Right lobe of liver (tissue), 6 donors: ENCODE results near the gene POT1. TPM values are rescaled to one million over a fixed set of nuclear protein-coding genes. Genes with fewer than 3 reads are reported as not detected.

Source experiments
- ATAC-seq, 4 donors: fragments of 200-7000 bp; cut with Tn5 transposase; one replicate each; pipeline ENCODE4 v1.9.1; 2020; ENCODE audit warnings: mild to moderate bottlenecking in 4 of 4, moderate library complexity in 4 of 4
- DNase-seq, 3 donors: peaks; one replicate each; pipeline ENCODE4 v3.0.0-alpha.2; 2020
- H3K27ac ChIP-seq, 3 donors: fragments of 200-600 bp; one replicate each; pipeline ENCODE4 v1.8.0; 2022
- H3K27me3 ChIP-seq, 2 donors: fragments of 200-600 bp; one replicate each; pipeline ENCODE4 v1.8.0; 2022
- H3K36me3 ChIP-seq, 4 donors: fragments of 200-600 bp; sonication (generic) in 1 of 4; one replicate each; pipeline versions ENCODE4 v1.5.1 to v1.8.0; 2017 to 2022; ENCODE audit warnings: control low read depth in 1 of 4
- H3K4me1 ChIP-seq, 4 donors: fragments of 200-600 bp; sonication (generic) in 1 of 4; one replicate each; pipeline versions ENCODE4 v1.5.1 to v1.8.0; 2017 to 2022; ENCODE audit warnings: control low read depth in 1 of 4
- H3K4me3 ChIP-seq, 3 donors: fragments of 200-600 bp; one replicate each; pipeline ENCODE4 v1.8.0; 2022
- H3K9me3 ChIP-seq, 4 donors: fragments of 200-600 bp; sonication (generic) in 1 of 4; one replicate each; pipeline versions ENCODE4 v1.5.1 to v1.8.0; 2017 to 2022; ENCODE audit warnings: control low read depth in 1 of 4
- CTCF ChIP-seq, 4 donors: fragments of 200-600 bp in 3 of 4; fragments of 450-650 bp in 1 of 4; IDR thresholded peaks; one replicate each; pipeline versions ENCODE4 v1.5.1 to v1.8.0; 2016 to 2022; ENCODE audit warnings: antibody characterized with exemption in 4 of 4, mild to moderate bottlenecking in 2 of 4
- POLR2A ChIP-seq: fragments of 450-650 bp; IDR thresholded peaks from one replicate; pipeline ENCODE4 v1.6.1; 2017; ENCODE audit warnings: antibody characterized with exemption, mild to moderate bottlenecking
- WGBS: methylation state at CpG from one replicate; pipeline ENCODE4 v1.1.6; 2018; ENCODE audit warnings: low coverage, low lambda C conversion rate; ENCODE audit not compliant: insufficient coverage; ENCODE audit errors: missing lambda C conversion rate; 5-methylcytosine and 5-hydroxymethylcytosine counted together
- intact Hi-C, 2 donors: fragments of 100-400 bp; cut with DNase I; formaldehyde crosslinking; loops; one replicate each; pipeline versions ENCODE4 v1.11.2 to v1.14.1; 2022
- total RNA-seq, 6 experiments: library from RNA; depleted of rRNA in 2 of 6; stranded (reverse); fragments of >200 nt in 2 of 6; fragmentation: NEBNext Ultra II Directional in 3 of 6; extraction: Animal tissue kit (Norgen Biotek cat#: 25700) in 3 of 6; gene quantifications; one replicate each; pipeline versions ENCODE4 v1.1.0 to v1.2.4, GENCODE V29; 2016 to 2023
- donor health status: DM: no; HTN: yes; CAD: no.
- donor health status: DM: no; HTN: no; CAD: no.
- donor health status: DM: no; HTN: no; CAD: no.
- donor health status: DM: no; HTN: yes; CAD: no.
- donor health status: DM: no; HTN: yes; CAD: no.

The POT1 gene
- total RNA-seq, 6 experiments from 2014 or later: 7.8 to 12.4 (median 10.0) TPM

- intact Hi-C loops: no loop called here
- Histone ChIP-seq H3K27ac (no peak overlapping the region), H3K4me3 (no peak overlapping the region), H3K9me3 (no peaks in the 10 kb centered on the region), H3K4me1 (no peaks in the 10 kb centered on the region), H3K36me3 (no peaks in the 10 kb centered on the region), H3K27me3 (no peaks in the 10 kb centered on the region)
- ATAC-seq (no peak), DNase-seq (no peak)
- WGBS: 89% methylated on average over 1 of the region's 1 CpG
- TF ChIP-seq POLR2A (no peak), CTCF (IDR thresholded peaks at IDR 0.05) (no peak)
Observed at GRCh38 chr7:124909808-124910207, 19.8 kb downstream of the POT1 start.

- no peaks in the 10 kb centered on the region for H3K27me3 ChIP-seq
- H3K36me3 ChIP-seq: no peaks in the 10 kb centered on the region
- no peaks in the 10 kb centered on the region for H3K4me1 ChIP-seq
- intact Hi-C loops: no loop called here
- H3K9me3 ChIP-seq: no peaks in the 10 kb centered on the region
- DNase-seq: no peak
- TF ChIP-seq CTCF (IDR thresholded peaks at IDR 0.05) (no peak), POLR2A (no peak)
- no peak overlapping the region for H3K4me3 ChIP-seq
- no peak for ATAC-seq
- H3K27ac ChIP-seq: no peak overlapping the region
Observed at GRCh38 chr7:124908259-124908658, 21.4 kb downstream of the POT1 start.

- Histone ChIP-seq H3K27me3 (no peaks in the 10 kb centered on the region), H3K4me3 (no peak overlapping the region), H3K36me3 (no peaks in the 10 kb centered on the region), H3K9me3 (no peaks in the 10 kb centered on the region), H3K4me1 (no peaks in the 10 kb centered on the region), H3K27ac (no peak overlapping the region)
- 63% methylated on average over 1 of the region's 1 CpG for WGBS
- intact Hi-C loops: no loop called here
- DNase-seq: no peak
- no peak for TF ChIP-seq POLR2A
- no peak for TF ChIP-seq CTCF (IDR thresholded peaks at IDR 0.05)
- no peak for ATAC-seq
Observed at GRCh38 chr7:124907490-124907889, 22.1 kb downstream of the POT1 start.

- DNase-seq: no peak
- Histone ChIP-seq H3K27ac (no peak overlapping the region), H3K27me3 (no peaks in the 10 kb centered on the region), H3K36me3 (no peaks in the 10 kb centered on the region), H3K4me1 (no peaks in the 10 kb centered on the region), H3K9me3 (no peaks in the 10 kb centered on the region), H3K4me3 (no peak overlapping the region)
- no peak for TF ChIP-seq CTCF (IDR thresholded peaks at IDR 0.05)
- TF ChIP-seq POLR2A: no peak
- intact Hi-C loops: no loop called here
- WGBS: 89% methylated on average over 1 of the region's 1 CpG
- no peak for ATAC-seq
Observed at GRCh38 chr7:124898531-124898930, 31.1 kb downstream of the POT1 start.

- Histone ChIP-seq H3K9me3 (no peaks in the 10 kb centered on the region), H3K36me3 (peaks cover 0 to 13% (median 2%) of the 10 kb centered on the region in 4 donors), H3K4me3 (no peak overlapping the region), H3K27me3 (no peaks in the 10 kb centered on the region), H3K4me1 (no peaks in the 10 kb centered on the region), H3K27ac (no peak overlapping the region)
- ATAC-seq (no peak), DNase-seq (no peak)
- WGBS: 94% methylated on average over 3 of the region's 3 CpGs
- intact Hi-C loops: no loop called here
- TF ChIP-seq CTCF (IDR thresholded peaks at IDR 0.05): no peak
- TF ChIP-seq POLR2A: no peak
Observed at GRCh38 chr7:124896001-124896400, 33.6 kb downstream of the POT1 start.
